ENCODE results near the gene GRHL3.

GRHL3 gene

DNA sequence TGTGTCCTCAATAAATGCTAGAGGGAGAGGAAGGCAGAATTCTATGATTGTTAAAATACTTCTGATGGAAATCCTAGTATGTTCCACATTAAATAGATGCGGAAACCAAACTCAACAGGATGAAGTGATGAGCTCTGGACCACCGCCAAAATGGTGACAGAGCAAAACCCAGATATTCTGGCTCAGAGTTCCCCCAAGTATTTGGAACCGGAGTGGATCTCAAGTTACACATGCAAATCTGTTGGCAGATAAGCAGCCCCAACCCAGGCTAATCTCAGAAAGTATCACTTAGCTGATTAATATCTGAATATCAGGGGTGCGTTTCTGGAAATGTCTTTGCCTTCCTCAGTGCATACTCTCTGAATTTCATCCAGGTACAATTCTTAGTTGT is 17.4 kb upstream of the GRHL3 start:
- no peak for DNase-seq (ENCODE audit: low spot score)
- TF ChIP-seq, protein P1, sequence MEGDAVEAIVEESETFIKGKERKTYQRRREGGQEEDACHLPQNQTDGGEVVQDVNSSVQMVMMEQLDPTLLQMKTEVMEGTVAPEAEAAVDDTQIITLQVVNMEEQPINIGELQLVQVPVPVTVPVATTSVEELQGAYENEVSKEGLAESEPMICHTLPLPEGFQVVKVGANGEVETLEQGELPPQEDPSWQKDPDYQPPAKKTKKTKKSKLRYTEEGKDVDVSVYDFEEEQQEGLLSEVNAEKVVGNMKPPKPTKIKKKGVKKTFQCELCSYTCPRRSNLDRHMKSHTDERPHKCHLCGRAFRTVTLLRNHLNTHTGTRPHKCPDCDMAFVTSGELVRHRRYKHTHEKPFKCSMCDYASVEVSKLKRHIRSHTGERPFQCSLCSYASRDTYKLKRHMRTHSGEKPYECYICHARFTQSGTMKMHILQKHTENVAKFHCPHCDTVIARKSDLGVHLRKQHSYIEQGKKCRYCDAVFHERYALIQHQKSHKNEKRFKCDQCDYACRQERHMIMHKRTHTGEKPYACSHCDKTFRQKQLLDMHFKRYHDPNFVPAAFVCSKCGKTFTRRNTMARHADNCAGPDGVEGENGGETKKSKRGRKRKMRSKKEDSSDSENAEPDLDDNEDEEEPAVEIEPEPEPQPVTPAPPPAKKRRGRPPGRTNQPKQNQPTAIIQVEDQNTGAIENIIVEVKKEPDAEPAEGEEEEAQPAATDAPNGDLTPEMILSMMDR (IDR thresholded peaks at IDR 0.05; ENCODE audit: extremely low read depth, missing control alignments) = no peak

DNA sequence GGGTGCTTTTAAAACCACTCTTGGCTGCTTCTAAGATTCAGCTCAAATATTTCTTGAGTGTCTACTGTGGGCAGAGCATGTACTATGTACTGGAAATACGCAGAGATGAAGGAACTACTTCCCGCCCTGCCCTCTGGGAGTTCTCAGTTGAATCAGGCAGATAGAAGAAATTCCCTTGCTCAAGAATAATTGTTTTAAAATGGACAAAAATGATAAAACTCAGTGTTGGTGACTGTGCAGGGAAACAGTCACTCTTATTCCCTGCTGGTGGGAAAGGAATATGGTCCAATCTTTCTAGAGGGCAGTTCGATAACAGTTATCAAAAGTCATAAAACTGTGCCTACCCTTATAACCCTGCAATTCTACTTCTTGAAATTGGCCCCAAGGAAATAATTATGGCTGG is 16.9 kb upstream of the GRHL3 start:
- no peak for DNase-seq (ENCODE audit: low spot score)
- TF ChIP-seq, protein P1 (IDR thresholded peaks at IDR 0.05; ENCODE audit: extremely low read depth, missing control alignments) = no peak

DNA sequence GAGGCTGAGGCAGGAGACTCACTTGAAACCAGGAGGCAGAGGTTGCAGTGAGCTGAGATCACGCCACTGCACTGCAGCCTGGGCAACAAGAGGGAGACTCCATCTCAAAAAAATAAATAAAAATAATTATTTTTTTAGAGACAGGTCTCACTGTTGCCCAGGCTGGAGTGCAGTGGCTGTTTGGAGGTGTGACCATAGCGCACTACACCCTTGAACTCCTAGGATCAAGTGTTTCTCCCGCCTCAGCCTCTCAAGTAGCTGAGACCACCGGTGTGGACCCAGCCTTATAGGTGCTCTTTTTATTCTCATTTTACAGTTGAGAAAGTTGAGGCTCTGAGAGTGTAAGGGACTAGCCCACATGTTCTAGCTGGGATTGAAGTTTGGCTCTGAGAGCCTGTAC is 15.6 kb upstream of the GRHL3 start:
- DNase-seq (ENCODE audit: low spot score) = no peak
- TF ChIP-seq, protein P1 (IDR thresholded peaks at IDR 0.05; ENCODE audit: extremely low read depth, missing control alignments) = no peak

DNA sequence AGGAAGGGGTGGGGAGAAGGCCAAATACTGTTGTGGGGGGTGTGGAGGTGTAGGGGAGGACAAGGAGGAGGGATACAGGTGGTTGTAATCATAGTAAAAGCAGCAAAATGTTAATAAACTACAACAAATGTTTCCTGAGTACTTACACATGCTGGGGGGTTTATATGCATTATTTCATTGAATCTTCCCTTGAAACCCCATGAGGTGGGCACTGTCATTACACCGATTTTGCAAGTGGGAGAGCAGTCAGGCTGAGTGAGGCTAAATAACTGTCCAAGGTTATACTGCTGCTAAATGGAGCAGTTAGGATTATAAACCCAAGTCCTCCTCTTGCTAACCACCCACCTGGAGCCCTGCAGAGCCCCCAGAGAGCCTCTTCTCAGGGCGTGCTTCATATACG is 14.4 kb upstream of the GRHL3 start:
- TF ChIP-seq, protein P1 (IDR thresholded peaks at IDR 0.05; ENCODE audit: extremely low read depth, missing control alignments) = no peak
- no peak for DNase-seq (ENCODE audit: low spot score)

DNA sequence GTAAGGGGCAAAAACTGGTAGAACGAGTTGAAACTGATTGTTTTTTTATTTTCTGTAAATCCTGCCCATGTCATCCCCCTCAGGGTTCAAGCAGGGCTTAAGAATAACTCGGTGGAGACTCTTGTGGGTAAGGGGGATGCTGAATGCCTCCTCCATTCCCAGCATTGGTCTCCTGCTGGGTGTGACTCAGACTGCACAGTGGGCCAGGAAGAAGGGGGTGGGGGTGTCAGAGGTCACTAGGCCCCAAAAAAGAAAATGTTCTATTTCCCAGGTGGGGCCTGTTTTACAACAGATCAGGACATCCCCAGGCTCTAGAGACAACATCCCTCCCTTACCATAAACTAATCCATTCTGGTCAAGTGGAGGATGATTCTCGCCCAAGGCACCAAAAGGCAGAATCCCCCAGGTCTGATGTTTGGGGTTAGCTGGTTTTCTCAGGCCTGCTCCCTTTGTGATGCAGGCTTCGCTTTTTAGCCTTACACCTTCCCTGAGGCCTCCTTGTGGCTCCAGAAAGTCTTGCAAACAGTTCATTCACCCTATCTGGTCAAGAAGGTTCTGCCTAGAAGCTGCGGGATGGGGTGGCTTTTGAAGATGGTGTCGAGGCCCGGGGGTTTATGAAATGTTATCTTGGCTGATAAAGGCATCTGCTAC is 10.7 kb upstream of the GRHL3 start:
- no peak for DNase-seq (ENCODE audit: low spot score)
- TF ChIP-seq, protein P1 (IDR thresholded peaks at IDR 0.05; ENCODE audit: extremely low read depth, missing control alignments) = no peak

DNA sequence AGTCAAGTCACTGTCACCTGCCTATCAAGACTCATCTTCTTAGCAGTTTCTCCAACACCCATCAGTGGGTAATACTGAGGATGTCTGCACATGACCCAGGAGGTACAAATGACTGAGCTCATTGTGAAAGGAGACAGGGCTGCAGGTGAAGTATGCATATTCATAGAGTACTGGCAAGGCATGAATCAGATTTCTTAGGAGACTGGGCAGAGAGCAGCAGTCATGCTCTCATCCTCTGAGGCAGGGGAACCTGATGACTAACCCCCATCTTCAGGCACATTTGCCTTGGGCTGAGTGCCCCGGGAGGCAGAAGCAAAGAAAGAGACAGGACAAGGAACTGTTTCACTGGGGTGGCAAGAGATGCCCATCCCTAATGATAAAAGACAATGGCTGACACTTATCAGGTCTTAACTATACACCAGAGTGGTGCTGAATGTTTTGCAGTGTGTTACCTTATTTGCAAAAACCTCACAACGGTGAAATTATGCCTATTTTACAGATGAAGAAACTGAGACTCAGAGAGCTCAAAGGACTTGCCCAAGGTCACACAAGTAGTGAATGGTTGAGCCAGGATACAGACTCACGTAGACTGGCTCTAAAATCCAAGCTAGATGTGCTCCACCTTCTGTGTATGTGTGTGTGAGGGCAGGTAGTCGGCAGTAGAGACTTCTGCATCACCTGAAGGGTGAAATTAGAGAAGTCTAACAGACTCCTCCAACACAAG is 9.2 kb upstream of the GRHL3 start:
- TF ChIP-seq, protein P1 (IDR thresholded peaks at IDR 0.05; ENCODE audit: extremely low read depth, missing control alignments) = no peak
- DNase-seq (ENCODE audit: low spot score) = no peak

DNA sequence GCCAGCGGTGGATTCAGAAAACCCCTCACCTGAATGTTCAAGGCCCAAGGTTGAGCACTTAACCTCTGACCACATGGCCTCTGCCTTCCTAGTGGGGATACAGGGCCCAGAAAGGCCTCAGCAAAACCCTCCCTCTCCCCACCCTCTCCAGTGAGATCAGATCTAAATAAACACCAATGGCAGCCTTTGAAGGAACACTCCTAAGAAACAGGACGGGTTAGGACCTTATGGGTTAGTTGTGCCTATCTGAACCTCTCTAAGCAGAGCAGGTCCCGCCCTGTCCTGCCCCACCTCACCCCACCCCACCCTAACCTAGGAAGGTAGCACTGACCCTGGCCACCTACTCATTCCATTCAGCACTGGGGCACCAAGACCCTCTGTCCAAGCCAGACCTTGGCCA is 7.9 kb upstream of the GRHL3 start:
- no peak for DNase-seq (ENCODE audit: low spot score)
- TF ChIP-seq, protein P1 (IDR thresholded peaks at IDR 0.05; ENCODE audit: extremely low read depth, missing control alignments) = no peak

Data from GM20000 (cell line).